GM19455 (cell line): ENCODE measurements around the gene SLC17A3.

Experiments used
- ATAC-seq: cut with Tn5 transposase; IDR thresholded peaks from one replicate; pipeline ENCODE4 v1.9.1; 2021; ENCODE audit not compliant: unreplicated experiment

Gene SLC17A3

DNA sequence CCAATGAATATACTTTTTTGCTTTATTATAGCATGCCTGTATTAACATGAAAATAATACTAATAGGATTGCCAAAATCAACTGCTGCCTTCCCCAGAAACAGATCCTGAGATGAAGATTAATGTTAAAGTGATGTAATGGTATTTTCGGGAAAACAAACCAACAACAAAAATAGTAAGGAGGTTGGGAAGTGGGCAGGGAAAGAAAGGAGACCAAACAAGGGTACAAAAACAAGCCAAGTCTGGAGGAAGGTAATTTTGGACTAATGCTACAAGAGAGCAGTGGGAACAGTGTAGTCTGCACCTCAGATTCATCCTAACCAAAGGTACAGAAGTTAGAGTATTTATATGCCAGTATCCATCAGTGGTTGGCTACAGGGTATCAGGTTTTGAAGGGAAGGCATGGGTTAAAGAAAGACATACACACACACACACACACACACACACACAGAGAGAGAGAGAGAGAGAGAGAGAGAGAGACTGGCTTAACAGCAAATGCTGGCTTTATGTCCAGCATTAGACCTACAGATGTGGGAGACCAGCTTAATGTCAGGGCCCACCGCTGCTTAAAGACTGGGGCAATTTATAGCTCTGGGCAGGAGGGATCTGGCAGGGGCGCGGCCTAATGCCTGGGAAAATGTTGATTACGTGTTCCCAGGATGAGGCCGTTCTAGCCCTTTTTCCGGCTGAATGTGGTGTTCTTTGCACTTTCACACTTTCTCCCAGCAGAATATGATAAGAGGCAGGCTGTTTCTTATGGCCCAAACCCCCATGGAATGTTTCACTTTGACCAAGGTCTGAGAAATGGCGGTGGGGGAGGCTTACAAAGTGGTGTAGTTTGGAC, 38.4 kb downstream of the SLC17A3 start:
- no peak for ATAC-seq

DNA sequence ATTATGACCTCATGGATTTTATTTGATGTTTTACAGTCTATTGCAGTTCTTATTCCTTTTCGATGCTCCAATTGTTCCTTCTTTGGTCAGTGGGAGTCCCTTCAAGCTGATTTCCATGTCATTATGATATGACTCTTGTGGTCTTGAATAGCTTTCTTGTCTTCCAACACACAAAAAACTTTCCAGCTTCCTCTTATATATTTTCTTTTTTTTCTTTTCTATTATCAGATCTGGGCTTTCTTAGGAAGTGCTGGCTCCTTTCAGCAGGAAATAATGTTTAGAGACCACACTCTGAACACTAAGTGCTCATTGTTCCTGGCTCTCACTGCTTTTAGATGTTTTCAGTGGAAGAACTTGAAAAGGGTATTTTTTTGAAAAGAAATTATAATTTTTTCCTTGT, 39.1 kb downstream of the SLC17A3 start:
- ATAC-seq: no peak

DNA sequence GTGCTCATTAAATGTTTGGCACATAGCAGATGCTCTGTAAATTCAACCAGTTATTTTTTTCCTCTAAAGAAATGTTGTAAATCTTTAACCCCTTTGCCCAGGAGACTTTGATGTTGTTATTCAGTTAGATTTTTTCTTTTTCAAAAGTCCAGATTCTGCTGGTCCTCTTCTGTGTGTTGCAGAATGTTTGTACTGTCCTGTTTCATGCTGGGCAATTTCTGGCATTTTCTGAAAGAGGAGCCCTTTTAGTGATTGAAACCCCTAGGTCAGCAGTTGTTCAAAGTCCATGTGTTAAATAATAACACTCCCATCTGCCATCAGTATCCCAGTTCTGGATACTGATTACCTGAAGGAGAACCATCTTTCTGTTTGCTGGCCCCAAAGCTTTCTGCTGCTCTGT, 40.9 kb downstream of the SLC17A3 start:
- no peak for ATAC-seq

DNA sequence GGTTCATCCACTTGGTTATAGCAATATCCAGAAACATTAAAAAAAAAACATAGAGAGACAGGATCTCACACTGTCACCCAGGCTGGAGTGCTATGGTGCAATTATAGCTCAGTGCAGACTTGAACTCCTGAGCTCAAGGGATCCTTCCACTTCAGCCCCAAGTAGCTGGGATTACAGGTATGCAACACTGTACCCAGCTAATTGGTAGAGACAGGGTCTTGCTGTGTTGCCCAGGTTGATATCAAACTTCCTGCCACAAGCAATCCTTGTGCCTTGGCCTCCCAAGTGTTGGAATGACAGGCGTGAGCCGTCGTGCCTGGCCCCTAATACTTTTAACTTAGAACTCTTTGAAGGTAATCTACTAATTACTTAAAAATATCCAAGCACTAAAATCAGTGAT, 41.4 kb downstream of the SLC17A3 start:
- ATAC-seq: no peak

DNA sequence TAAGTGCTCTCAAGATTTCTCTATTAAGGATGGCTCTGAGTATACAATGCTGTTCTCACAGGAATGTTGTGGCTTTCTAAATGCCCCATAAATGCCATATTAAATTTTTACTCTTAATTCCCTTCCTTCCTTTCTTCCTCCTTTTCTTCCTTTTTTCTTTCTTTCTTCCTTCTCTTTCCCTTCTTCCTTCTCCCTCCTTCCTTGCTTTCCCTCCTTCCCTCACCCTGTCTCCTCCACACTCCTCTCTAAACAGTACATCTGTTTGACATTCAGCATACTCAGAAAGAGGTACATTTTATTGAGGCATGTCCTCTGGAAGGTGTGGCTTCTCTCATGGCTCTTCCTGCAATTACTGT, 41.8 kb downstream of the SLC17A3 start:
- no peak for ATAC-seq

DNA sequence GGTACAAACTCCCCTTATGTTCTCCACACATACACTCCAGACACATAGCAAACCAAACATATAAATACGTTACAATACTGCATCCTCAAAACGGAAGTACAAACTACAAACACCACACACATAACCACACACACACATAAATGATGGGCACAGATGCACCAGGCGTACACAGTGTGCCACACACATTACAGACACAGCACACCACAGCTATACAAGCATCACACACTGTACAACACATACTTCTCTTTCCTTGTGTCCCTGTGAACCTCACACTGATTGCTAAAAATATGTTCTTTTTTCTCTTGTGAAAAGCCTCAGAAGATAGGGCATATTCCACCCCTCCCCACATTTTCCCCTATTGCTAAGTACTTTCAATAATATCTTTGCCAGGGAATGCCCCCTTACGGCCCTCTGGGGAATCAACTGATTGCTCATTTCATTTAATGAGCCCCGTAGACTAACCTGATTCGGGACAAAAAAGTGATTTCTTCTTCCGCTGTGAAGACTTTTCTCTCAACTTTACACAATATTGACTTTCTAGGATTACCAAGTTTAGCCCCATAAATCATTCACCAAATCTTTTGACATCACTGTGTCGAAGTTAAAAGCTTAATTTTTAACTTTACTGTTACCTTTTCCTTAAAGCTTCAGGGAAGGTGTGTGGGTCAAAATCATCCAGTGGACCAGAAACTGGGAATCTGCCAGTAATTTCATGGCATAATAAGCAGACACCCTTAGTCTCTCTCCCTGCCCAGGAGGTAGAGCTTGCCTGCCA, 42.3 kb downstream of the SLC17A3 start, which contains the start of gene SLC17A1:
SLC17A1 (minus strand) TSS at position 521 of the 775 bp plus-strand sequence. CDS start 1,495 bp downstream, outside the sequence.
- ATAC-seq: no peak

DNA sequence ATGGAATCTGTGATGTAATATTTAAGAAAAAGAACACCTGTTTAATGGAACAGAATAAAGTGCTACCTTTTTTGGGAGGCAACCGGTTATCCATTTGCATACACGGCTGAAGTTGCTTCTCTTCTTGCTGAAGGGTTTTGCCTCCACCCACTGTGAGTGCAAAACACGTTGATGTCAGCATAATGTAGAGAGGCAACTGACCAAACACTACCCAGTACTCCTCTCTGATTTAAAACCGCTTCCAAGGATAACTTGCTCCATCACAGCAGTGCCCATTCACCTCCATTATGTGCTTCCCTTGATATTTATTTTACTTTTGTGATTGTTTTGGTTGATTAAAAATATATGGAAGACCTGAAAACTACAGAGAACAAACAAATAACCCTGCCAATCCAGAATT, 43.6 kb downstream of the SLC17A3 start:
- ATAC-seq: no peak

DNA sequence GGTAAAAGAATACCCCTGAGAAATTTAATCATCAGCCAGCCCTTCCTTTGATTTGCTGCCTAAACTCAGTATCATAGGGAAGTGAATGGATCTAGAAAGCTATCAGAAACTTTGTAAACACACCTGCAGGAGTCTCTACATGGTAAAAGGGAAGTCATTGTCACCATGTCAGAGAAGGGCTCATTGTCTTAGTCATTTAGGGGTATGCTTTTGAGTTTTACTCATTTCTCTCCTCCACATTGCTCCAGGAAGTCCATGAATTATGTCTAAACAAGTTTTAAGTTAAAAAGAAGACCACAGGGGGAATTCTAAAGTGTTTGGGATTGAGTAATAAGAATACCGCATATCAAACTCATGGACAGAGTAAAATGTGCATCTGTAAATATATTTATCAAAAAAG, 44.7 kb downstream of the SLC17A3 start:
- peak; percentile 71 for ATAC-seq

DNA sequence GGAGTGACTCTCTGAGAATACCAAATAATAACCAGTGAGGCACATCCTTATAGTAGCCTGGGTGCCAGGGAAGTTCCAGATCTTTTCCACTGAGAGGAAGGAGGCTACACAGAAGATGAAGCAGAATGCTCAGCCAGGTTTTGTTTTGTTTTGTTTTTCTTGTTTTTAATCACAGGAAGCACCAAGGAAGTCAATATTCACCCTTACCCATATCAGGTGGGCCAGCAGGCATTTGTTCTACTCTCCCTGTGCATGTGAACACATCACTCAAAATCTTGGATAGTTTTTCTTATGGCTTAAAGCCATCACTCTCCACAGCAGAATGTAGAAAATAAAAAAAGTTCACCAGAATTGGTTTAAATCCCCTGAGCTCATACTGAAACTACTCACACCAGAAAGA, 52.7 kb downstream of the SLC17A3 start:
- no peak for ATAC-seq

DNA sequence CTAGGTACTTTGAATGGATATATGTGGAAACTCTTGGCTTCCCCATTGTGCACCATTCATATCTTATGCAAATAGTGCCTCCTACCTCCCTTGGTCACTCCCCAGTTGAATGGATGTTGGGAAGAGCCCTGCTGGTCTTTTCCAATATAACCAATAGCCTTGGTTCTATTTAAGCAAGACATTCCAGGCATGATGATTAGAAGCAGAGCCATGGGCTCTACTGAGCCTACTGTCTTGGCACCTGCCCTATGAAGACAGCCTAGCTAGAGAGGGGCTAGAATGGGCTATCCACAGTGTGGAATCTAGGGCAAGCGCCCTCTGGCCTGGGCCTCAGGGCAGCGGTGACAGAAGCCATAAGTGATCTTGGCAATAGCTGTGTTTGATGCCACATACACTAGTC, 57.8 kb downstream of the SLC17A3 start:
- ATAC-seq: no peak

DNA sequence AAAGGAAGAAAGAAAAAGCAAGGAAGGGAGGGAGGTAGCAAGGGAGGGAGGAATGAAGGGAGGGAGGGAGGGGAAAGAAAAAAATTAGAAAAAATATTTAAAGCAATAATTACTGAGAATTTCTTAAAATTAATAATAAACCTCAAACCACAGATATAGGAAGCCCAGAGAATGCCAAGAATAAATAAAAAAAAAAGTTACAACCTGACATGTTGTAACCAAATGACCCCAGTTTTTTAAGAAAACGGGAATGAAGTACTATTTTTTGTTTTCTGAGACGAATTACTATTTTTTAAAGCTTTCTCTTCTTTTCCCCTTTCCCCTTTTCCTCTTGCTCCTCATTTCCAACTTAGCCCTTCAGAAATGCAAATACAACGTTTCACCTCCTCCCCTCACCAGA, 58.8 kb downstream of the SLC17A3 start:
- no peak for ATAC-seq

DNA sequence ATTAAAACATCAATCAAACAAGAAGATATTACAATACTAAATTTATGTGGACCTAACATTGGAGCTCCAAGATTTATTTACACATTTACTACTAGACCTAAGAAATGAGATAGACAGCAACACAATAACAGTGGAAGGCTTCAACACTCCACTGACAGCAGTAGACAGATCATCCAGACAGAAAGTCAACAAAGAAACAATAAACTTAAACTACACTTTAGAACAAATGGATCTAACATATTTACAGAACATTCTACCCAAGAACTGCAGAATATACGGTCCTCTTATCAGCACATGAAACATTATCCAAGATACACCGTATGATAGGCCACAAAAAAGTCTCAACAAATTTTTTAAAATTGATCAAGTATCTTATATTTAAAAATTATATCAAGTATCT, 69.2 kb downstream of the SLC17A3 start:
- ATAC-seq: no peak

DNA sequence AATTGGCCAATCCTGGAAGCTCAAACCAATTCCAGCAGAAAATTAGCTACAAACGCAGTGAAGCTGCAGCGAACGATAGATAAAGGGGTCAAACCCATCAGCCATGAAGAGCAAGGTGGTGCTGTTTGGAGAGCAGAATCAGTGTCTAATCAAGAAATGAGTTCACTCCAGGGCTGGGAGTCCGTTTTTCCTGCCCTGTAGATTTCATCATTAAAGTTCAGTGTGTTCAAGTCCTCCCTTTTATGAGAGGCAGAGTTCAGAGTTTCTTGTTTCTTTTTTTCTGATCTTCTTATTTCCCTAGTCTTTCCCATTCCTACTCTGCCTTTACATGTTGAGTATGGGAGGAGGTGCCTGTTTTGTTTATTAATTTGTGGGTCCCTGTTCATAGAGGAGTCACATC, 72.6 kb downstream of the SLC17A3 start:
- ATAC-seq: no peak
